A673 (cell line): ENCODE results near the gene PUDP.
"Not testable (repeated sequence)": the region's sequence is repeated elsewhere in the genome, so short reads cannot be mapped to it uniquely, and the experiment has no call there.

Experiments
- CTCF ChIP-seq: fragments of 300-800, 200-600 bp; sonication (generic); conservative IDR thresholded peaks from 2 replicates; pipeline ENCODE4 v1.5.1; 2017; ENCODE audit warnings: low read depth, mild to moderate bottlenecking, antibody characterized with exemption, low read length, moderate library complexity, mixed read lengths
- EZH2 ChIP-seq: fragments of 200-600 bp; sonication (generic); IDR thresholded peaks from 2 replicates; pipeline ENCODE4 v1.6.1; 2017; ENCODE audit warnings: borderline replicate concordance, low read depth, mild to moderate bottlenecking, mixed read lengths, antibody characterized with exemption, low read length; ENCODE audit not compliant: poor library complexity, severe bottlenecking

- TF ChIP-seq CTCF, EZH2: not testable (repeated sequence)
These were observed 30.9 kb upstream of the PUDP start for GRCh38 chrX:7178859-7179258.
